NB4 (cell line): ENCODE results near the gene KIRREL2.
"Not testable (repeated sequence)": the region's sequence is repeated elsewhere in the genome, so short reads cannot be mapped to it uniquely, and the experiment has no call there.

Source experiments
- DNase-seq: peaks from one replicate; pipeline ENCODE4 v3.0.0; 2010; ENCODE audit warnings: low read depth
- H3K4me3 ChIP-seq: one replicate; pipeline ENCODE4 v1.5.1; 2011; ENCODE audit warnings: mild to moderate bottlenecking, low read depth, low read length, moderate library complexity
- MYC ChIP-seq: IDR thresholded peaks from 2 replicates; pipeline ENCODE4 v1.6.1; 2011; ENCODE audit warnings: low read depth, low read length
- POLR2A ChIP-seq: IDR thresholded peaks from 2 replicates; pipeline ENCODE4 v1.6.1; 2011; ENCODE audit warnings: mild to moderate bottlenecking; ENCODE audit not compliant: insufficient read length; ENCODE audit errors: extremely low read depth
- TF ChIP-seq, protein P1 (sequence below): IDR thresholded peaks from one replicate; pipeline ENCODE4 v1.5.1; 2012; ENCODE audit warnings: low read depth, low read length
- TF ChIP-seq, protein P2 (sequence below): IDR thresholded peaks from 2 replicates; pipeline ENCODE4 v1.6.1; 2011; ENCODE audit warnings: low read depth, low read length

KIRREL2 gene

DNA sequence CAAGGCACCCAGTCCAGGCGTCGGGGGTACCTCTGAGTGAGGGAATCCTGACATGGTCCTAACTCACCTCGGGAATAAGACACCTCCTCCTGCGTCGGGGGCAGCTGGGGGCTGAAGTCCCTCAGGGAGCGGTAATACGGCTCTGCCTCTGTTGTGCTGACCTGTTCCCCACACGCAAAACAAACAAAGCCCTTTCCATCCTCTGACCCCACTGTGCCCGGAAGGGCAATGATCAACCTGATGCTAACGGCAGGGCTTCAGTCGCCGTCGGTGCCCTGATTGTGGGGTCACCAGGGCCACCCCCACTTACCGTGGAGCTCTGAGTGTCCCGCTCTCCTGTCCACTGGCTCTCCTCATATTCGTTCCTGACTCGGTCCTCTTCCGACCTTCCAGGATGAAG is 25.7 kb upstream of the KIRREL2 start:
- no peak overlapping the region for H3K4me3 ChIP-seq
- TF ChIP-seq, protein P1, sequence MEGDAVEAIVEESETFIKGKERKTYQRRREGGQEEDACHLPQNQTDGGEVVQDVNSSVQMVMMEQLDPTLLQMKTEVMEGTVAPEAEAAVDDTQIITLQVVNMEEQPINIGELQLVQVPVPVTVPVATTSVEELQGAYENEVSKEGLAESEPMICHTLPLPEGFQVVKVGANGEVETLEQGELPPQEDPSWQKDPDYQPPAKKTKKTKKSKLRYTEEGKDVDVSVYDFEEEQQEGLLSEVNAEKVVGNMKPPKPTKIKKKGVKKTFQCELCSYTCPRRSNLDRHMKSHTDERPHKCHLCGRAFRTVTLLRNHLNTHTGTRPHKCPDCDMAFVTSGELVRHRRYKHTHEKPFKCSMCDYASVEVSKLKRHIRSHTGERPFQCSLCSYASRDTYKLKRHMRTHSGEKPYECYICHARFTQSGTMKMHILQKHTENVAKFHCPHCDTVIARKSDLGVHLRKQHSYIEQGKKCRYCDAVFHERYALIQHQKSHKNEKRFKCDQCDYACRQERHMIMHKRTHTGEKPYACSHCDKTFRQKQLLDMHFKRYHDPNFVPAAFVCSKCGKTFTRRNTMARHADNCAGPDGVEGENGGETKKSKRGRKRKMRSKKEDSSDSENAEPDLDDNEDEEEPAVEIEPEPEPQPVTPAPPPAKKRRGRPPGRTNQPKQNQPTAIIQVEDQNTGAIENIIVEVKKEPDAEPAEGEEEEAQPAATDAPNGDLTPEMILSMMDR, result no peak
- TF ChIP-seq MYC (no peak), POLR2A (no peak)
- TF ChIP-seq, protein P2, sequence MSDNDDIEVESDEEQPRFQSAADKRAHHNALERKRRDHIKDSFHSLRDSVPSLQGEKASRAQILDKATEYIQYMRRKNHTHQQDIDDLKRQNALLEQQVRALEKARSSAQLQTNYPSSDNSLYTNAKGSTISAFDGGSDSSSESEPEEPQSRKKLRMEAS, result no peak
- no peak for DNase-seq

GRCh38 chr19:35832054-35832453 is 24.7 kb upstream of the KIRREL2 start:
- H3K4me3 ChIP-seq, result no peak overlapping the region
- no peak for DNase-seq
- TF ChIP-seq, protein P2, result no peak
- TF ChIP-seq MYC (no peak), POLR2A (no peak)
- TF ChIP-seq, protein P1, result no peak

DNA sequence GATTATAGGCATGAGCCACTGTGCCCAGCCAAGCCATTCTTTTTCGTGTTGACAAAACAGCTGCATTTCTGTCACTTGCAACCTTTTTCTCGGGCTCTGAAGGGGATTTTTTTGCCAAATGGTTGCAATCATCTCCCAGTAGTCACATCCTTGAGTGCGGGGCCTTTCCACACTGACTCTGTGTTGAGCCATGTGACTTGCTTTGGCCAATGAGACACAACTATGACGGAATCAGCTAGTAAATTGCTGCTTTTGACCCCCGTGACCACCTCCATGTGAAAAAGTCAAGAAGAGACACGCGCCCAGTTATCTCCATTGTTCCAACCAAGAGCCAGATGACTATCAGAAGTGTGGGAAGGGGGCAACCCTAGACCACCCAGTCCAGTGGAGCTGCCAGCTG is 22.7 kb upstream of the KIRREL2 start:
- no peak overlapping the region for H3K4me3 ChIP-seq
- no peak for DNase-seq
- TF ChIP-seq MYC (no peak), POLR2A (no peak)
- TF ChIP-seq, protein P1, result no peak
- TF ChIP-seq, protein P2, result no peak

GRCh38 chr19:35836096-35836495 is 20.6 kb upstream of the KIRREL2 start:
- not testable (repeated sequence) for H3K4me3 ChIP-seq, DNase-seq

DNA sequence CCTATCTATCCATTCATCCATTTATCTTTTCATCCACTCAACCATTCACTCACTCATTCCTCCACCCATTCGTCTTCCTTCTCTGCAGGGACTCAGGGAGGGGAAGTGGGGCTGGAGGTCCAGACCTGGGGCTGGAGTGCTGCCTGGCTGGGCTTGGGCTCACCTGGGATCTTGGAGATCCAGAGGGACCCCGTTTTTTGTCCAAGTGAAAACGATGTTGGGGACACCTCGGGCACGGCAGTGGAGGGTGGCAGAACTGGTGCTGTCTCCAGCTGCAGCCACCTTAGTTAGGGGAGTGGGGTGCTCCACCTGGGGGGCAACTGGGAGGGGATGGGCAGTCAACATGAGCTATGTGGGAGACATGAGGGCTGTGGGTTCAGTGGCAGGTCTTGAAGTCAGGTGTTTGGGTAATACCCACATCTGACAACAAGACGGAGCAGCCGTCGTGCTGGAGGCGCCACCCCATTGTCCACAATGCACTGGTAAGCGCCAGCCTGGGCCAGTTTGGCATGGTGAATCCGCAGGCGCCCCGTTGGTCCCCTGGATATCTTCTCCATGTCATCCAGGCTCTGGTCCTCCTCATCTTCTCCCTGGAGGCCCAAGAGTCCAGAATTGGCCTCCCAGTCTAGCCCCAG is 14.6 kb upstream of the KIRREL2 start:
- DNase-seq, result no peak
- H3K4me3 ChIP-seq, result no peak overlapping the region
- TF ChIP-seq MYC (no peak), POLR2A (no peak)
- TF ChIP-seq, protein P2, result no peak
- TF ChIP-seq, protein P1, result no peak

GRCh38 chr19:35842666-35843272 is 13.9 kb upstream of the KIRREL2 start:
- DNase-seq, result no peak
- TF ChIP-seq MYC (no peak), POLR2A (no peak)
- TF ChIP-seq, protein P2, result no peak
- TF ChIP-seq, protein P1, result no peak
- H3K4me3 ChIP-seq, result no peak overlapping the region
